GM19035 (cell line): ENCODE data around the gene SLC6A4.

Experiments
- ATAC-seq: cut with Tn5 transposase; IDR thresholded peaks from one replicate; pipeline ENCODE4 v1.9.1; 2021; ENCODE audit not compliant: unreplicated experiment

SLC6A4 gene

DNA sequence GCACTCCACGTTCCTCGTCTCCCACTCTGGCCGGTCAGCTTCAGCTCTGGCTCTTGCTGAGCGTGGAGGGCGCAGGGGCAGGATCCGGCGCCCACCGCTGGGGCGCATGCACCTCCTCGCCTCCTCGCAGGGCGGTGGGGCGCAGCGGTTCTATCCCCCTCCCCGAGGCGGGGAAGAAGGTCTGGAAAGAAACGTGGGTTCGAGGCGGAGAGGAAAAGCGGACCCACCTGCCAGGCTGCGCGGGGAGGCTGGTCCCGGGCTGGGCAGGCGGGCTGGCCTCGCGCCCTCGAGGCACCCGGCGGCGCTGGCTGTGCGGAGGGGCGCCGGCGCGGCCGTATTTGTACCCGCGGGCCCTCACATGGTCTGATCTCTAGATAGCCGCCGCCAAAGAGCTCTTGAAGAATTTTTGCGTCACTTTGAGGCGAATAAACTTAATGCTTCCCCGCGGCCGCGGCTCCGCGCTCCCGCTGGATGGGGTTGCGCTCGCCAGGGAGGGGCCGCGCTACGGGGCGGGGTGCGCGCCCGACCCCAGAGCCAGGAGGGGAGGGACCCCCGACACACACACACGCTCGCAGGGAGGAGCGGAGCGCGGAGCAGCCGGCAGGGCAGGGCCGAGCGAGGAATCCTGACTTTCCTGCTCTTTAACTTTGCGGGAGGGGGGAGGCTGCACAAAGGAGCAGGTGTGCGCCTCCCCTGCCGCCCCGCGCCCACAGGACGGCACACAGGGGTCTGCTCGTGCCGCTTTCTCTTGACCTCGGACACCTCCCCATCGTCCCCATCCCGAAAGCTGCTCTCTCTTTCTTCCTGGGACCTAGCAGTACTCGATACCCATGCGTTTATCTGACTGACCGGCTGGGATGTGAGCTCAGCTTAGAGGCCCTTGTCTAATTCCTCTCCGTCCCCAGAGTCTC is at the start of gene SLC6A4:
SLC6A4 (minus strand) TSS at position 312 of the 911 bp plus-strand sequence. CDS start 13,739 bp downstream, outside the sequence.
- no peak for ATAC-seq

DNA sequence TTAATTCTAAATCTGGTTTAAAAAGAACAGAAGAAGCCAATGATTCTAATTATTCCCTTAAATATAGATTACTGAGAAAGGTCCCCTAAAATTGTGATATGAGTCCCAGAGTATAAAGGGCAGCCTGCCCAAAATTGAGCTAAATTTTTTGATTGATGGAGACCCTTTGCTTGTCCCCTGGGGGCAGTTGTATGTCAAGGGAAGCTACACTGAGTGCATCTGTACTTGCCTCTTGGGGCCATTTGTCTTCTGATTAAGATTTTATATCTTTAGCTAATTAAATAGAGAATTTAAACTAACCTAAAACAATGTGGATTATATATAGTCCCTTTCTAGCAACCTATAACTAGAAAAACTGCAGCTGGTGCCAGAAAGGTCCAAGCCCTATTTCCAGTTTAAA is 43.7 kb upstream of the SLC6A4 start:
- ATAC-seq = no peak

DNA sequence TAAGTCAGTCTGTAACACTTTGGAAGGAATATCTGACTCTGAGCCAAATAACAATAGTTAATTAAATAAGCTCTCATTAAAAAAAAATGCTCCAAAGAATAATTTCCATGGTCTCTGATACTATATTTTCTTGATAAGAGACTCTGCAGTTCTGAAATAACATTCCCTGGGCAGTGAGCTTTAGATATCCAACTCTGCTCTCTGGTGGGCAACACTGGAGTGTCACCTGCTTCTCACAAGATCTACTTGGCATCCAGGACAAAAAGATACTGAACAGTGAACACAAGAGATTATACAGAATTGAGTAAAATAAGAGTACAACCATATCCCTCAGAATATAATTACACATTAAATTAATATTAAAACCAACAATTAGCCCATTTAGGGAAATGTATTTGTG is 42.5 kb upstream of the SLC6A4 start:
- ATAC-seq = no peak

DNA sequence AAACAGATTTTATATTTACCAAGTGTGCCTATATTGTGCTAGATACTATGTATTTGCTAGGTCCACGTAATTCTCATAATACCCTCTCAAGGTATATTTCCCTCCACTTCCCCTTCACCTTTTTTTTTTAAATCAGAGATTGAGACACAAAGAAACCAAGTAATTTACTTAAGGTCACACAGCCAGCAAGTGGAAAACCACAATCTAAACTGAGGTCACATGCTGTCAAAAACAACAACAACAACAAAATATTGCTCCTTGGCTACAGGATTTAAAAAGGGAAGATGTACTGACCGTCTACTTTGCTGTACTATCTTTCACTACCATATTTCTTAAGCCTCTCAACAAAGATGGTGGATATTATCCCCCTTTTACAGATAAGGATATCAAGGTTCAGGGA is 40.4 kb upstream of the SLC6A4 start:
- ATAC-seq = no peak

DNA sequence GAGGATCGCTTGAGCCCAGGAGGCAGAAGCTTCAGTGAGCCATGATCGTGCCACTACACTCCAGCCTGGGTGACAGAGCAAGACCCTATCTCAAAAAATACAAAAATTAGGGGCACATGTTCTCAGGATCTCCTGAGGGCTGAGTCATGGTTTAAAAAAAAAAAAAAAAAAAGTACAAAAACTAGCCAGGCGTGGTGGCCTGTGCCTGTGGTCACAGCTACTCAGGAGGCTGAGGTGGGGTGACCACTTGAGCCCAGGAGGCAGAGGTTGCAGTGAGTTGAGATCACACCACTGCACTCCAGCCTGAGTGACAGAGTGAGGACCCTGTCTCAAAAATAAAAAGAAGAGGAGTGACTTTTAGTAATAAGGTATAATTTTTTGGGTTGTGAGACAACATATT is 39.4 kb upstream of the SLC6A4 start:
- ATAC-seq = no peak

DNA sequence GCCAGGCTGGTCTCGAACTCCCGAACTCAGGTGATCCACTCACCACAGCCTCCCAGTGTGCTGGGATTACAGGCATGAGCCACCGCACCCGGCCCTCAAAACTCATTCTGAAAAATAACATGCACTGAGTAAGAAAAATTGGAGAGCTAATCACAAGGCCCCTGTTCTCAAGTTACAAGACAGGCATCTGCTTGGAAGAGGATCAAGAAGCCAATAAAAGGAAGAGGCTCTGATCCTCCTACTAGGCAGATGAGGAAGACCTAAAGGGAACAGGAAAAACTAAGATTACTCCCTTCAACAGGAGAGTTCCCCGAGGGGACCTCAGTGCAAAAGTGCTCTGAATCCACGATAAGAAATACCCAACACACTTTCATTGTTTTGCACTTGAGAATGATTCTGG is 37.9 kb upstream of the SLC6A4 start:
- ATAC-seq = no peak

DNA sequence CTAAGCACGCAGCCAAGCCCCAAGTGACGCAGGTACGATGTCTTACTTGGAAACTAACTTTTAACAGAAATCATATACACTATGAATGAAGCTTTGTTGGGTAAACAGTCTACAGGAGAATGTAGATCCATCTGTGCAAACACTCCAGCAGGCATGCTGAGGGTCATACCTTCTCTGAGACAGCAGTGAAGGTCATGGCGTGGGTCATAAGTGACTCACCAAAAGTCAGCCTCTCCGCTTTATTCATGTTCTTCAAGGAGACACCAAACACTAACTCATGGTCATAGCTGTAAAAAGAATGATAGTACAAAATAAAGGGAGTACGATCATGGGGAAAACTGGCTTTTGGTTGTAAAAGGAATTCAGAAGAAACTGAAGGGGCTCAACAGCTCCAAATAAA is 35.6 kb upstream of the SLC6A4 start:
- ATAC-seq = no peak

DNA sequence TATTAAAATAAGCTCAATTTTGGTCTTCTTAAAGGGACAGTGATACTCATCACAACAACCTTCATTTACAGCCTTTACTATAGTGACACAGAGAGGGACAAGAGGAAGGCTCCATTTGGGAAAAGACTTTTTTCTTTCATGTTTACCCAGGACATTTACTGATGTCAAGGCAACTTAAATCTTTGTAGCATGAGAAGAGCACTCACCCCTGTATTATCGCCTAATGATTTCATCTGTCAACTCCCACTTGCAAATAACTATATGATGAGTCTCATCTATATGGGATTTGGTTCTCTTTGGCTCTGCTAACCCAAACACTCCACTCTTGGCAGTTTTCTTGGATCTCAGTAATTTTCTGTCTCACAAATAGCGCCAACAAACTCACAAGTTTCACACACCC is 32.1 kb upstream of the SLC6A4 start:
- no peak for ATAC-seq

DNA sequence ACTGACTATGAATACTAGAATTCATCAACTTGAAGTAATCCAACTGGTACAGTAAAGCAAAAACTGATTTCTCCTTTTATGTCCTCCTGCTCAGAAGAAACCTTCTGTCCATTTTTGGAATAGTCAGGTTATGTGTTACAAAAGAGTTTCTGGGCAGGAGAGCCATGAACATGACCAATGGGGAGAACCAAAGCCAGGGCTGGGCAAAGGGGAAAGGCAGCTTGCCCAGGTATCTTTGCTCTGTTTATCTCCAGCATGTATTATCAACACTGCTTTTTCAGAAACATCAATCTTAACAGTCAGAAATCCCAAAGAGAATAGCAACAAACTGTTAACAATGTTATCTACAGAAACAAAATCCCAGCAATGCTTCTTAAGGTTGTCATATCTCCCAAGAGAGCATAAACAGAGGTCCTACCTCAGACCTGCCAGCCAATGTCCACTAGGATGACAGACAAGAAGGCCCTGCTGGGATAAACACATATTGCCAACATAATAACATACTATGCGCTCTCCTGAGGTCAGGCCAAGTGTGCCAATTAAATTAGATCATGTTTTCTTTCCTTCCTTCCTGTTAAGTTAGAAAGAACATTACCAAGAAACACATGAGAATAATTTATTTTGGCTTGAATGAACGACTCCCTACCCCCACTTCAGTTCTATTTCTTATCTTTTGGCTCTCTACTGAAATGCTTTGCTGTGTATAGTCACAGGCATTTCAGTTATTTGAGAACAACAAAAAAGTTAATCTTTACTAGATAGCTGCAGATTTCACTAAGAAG is 28.2 kb upstream of the SLC6A4 start:
- ATAC-seq = no peak

DNA sequence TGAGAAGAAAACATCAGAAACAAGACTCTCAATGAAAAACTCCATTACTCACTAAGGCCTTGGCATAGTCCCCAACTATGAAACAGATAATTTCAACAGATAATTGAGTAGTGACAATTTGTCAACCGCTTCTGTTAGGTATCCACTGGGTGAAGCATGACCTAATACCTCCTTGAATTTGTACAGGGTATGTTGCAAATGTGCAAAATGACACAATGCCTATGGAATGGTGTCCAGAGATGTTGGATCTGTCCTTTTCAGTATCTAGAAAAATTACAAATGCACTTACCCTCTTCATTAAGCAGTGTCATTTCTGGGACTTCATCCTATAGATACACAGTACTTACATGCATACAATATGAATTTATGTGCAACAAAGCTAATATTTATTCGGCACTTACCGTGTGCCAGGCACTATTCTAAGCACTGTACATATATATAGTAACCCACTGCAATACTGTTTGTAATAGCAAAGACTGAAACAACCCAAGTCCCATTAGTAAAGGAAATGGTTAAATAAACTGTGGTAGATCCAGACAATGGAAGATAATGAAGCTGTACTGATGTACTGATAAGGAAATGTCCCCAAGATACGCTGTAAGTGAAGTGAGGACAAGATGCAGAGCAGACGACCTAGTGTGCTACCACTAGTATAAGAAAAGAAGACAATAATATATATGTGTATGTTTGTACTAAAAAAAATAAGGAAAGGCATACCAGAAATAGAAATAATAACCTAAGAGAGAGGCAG is 21.4 kb upstream of the SLC6A4 start:
- no peak for ATAC-seq

DNA sequence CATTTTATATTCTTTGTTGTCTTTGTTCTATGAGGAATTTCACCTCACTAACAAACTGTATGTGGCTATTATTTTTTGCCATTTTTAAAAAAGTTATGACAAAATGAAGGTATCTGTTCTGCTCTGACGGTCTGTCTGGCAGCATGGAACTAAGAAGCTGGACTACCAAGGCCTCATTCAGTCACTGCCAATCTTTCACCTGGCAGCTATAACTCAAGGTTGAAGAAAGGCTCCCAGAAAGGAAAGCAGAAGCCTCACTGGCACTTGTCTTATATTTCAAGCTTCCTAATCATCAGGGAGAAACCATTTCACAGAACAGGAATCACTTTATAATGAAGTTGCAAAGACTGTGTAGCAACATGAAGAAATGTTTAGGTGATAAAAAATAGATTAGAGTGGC is 18.7 kb upstream of the SLC6A4 start:
- ATAC-seq = no peak

DNA sequence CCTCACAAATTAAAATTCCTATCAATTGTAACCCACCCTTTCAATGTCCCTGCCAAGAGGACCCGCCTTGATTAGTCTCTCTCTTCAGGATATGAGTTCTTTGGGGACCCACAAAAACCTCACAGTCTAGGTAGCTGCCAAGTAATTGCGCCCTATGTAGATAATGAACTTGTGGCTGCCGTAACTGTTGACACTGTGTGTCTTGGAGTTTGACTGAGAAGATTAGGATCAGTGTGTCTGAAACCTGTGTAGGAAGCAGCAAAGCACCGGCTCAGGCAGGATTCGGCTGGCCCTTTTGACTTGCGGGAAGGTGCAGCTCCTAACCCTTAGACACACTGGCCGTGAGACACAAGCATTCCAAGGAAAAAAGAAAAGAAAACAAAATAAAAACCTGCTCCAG is 17.8 kb upstream of the SLC6A4 start:
- ATAC-seq = no peak

DNA sequence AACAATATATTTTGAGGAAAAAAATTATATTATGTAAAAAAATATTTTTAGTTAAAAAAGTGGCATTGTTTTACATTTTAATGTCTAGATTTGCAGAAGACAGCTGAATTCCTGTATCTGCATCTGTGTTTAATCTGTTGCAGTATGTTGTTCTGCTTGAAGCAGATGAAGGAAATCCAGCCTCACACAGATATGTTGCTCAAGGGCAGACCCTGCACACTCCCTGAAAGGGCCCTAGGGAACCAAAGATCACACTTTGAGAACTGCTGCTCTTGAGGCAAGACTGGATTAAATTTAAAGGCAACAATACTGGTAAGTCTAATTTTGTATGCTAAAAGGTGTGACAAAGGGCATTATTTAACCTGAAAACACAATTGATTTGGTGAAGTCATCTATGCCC is 16.4 kb upstream of the SLC6A4 start:
- ATAC-seq = no peak

DNA sequence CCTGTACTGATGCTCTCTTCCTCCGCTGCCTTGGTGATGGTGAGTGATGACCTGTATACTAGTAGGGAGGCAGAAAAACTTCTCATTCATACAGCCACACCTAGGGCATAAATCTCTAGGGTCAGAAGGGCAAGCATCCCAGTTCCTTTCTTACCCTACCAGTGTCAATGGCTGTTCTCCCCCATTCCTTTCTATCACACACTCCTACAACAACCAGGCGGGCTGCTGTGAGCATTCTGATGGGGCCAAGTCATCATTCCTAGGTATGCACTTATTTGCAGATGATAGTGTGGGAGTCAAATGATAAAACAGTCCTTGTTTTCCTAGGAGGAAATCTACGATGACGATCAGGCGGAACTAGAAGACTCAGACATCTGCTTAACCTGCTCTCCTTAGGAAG is 14.0 kb upstream of the SLC6A4 start:
- ATAC-seq = no peak

DNA sequence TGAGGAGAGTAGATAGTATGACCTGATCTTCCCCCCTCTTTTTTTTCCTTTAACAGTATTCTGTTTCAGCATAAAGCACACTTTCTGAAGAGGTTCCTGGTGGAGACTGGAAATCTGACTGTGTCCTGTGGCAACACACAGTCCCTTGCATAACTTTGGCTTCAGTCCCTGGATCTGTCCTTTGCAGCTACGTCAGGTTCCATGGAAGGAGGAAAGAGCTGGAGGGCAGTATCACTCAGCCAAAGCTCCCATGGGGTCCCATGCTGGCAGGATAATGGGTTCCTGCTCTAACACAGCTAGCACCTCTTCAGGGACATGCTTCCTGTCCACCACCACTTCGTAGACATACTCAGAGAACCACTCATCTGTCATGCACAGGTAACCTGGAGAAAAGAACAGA is 13.3 kb upstream of the SLC6A4 start:
- no peak for ATAC-seq

DNA sequence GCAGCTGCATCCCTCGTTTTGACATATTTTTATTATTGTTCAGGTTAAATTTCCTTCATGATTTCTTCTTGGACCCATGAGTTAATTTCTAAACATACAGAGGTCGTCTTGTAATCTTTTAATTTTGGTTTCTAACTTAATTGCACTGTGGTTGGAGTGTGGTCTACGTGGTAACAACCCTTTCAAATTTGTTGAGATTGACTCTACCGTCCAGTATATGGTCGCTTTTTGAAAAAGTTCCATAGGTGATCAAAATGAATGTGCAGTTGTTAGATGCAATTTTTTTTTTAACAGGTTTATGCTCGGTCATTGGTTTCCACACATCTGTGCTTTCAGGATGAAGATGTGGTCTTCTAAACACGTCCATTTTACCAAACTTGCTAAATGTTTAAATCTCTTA is 11.0 kb upstream of the SLC6A4 start:
- no peak for ATAC-seq

DNA sequence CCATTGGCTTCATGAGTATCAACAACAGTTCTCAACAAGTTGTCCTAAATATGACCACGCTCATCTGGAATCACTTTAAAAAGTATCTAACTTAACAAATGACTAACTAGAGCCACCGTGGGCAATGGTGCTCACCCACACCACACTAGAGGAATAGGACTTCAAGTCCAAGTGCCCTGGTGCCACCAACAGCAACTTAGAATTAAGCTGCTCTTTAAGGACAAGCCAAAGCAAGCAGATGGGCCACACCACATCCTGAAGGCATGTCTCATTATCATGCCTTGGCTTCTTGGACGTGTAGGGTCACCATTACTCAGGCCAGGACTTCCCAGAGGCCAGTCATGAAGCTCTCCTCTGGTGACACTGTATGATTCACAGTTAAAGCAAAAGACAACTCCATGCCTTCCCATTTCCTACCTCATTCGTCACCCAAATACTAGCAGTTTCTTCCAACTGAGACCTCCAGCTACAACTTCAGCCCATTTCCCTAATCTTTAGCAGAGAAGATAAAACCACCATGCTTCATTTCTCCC is 9.4 kb upstream of the SLC6A4 start:
- no peak for ATAC-seq

DNA sequence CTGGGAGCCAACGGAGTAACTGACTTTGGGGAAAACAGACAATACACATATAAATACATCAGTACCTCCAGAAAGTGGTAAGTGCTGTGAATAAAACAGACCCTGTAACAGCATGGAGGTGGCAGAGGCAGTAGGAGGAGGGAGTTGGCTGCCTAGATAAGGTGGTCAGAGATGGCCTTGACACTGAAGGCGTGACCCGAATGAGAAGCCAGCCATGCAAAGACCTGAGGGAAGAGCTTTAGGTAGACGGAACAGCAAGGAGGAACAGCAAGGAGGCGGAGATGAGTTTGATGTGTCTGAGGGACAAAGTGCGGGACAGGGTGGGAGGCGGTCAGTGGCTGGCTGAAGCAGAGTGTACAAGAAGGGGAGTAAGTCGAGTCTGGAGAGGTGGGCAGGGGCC is 8.1 kb upstream of the SLC6A4 start:
- no peak for ATAC-seq

DNA sequence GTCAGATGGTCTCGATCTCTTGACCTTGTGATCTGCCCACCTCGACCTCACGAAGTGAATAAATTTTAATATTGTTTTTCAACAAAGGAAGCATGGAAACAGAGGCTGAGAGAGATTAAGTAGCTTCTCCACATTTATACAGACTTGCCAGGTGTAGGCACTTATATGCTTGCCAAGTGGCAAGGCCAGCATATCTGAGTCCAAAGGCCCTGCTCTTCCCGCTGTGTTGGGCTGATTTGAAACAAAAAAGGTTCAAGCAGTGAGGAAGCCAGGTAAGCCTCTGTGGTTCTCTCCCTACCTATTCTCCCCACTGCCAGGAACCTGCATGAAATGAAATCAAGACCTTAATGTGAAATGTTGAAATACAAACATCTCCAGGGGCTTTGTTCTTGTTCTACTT is 7.5 kb upstream of the SLC6A4 start:
- no peak for ATAC-seq

DNA sequence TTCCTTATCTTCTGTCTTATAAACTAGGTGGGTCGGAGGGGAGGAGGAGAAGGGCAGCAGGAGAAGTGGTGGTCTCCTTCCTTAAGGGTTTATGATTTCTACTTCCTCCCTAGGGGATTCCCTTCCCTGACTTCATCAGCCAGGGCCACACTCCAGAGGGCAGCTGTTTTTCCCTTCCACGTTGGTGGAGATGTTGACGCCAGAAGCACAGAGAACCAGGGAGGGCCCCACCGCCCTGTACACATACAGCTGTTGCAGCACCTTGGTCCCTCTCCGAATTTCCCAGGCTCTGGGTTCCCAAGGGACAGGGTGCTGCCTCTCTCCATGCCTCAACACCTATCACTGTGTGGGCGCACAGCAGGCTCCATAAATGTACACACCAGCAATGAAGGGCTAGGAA is 5.6 kb upstream of the SLC6A4 start:
- ATAC-seq = no peak

DNA sequence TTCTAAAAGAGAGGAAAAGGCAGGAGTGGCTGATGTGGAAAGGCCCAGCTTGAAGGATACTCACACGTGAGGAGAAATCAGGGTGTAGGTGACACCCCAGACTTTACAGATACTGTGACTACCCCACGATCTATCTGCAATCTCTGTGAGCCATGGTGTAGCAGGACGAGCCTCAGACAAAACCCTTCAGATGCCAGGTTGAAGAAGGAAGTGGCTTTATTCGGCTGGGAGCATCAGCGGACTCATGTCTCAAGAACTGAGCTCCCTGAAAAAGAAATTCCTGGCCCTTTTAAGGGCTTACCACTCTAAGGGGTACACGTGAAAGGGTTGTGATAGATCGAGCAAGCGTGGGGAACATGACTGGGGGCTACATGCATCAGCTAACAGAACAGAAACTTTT is 4.7 kb upstream of the SLC6A4 start:
- no peak for ATAC-seq
